ENCODE results near the gene ANKRD13A. TPM values are rescaled to one million over a fixed set of nuclear protein-coding genes. Genes with fewer than 3 reads are reported as not detected.

The ANKRD13A gene
- total and polyA plus RNA-seq, 8 donors, result 13.0 to 150 (median 34.4) TPM

GRCh38 chr12:109968032-109968420 is 31.2 kb upstream of the ANKRD13A start:
- Histone ChIP-seq H3K36me3 (peaks cover 43 to 98% (median 94%) of the 10 kb centered on the region in 4 donors), H3K4me3 (no peak overlapping the region), H3K4me1 (peaks cover 0 to 12% (median 0%) of the 10 kb centered on the region in 4 donors), H3K27me3 (no peaks in the 10 kb centered on the region), H3K27ac (peak overlapping the region in 2 of 5 donors; percentile 31 to 69), H3K9me3 (no peaks in the 10 kb centered on the region)
- DNase-seq, result no peak
- intact Hi-C loops (cut with DNase I; ENCODE audit: low total_unique reads), result no loop called here
- no peak for TF ChIP-seq EP300 (IDR thresholded peaks at IDR 0.05)
- no peak for TF ChIP-seq POLR2AphosphoS5 (IDR thresholded peaks at IDR 0.05)
- TF ChIP-seq POLR2A (IDR thresholded peaks at IDR 0.05), result no peak
- no peak for TF ChIP-seq CTCF (IDR thresholded peaks at IDR 0.05)
- 64 to 81% (median 80%) methylated on average over 2 of the region's 2 CpGs for WGBS, 5 donors

- H3K4me3 ChIP-seq, result no peak overlapping the region
- peaks cover 45 to 98% (median 95%) of the 10 kb centered on the region in 4 donors for H3K36me3 ChIP-seq
- 90 to 96% (median 95%) methylated on average over 8 of the region's 8 CpGs for WGBS, 5 donors
- no peak for DNase-seq
- H3K4me1 ChIP-seq, result peaks cover 0 to 15% (median 0%) of the 10 kb centered on the region in 4 donors
- peak overlapping the region in 1 of 5 donors; percentile 69 for H3K27ac ChIP-seq
- TF ChIP-seq CTCF (IDR thresholded peaks at IDR 0.05) (no peak), POLR2A (IDR thresholded peaks at IDR 0.05) (no peak), POLR2AphosphoS5 (IDR thresholded peaks at IDR 0.05) (no peak), EP300 (IDR thresholded peaks at IDR 0.05) (no peak)
- no peaks in the 10 kb centered on the region for H3K9me3 ChIP-seq
- no peaks in the 10 kb centered on the region for H3K27me3 ChIP-seq
- intact Hi-C loops (cut with DNase I; ENCODE audit: low total_unique reads), result no loop called here
Observed at GRCh38 chr12:109968801-109969200, 30.4 kb upstream of the ANKRD13A start.

- H3K4me3 ChIP-seq, result no peak overlapping the region
- no peaks in the 10 kb centered on the region for H3K9me3 ChIP-seq
- TF ChIP-seq CTCF (IDR thresholded peaks at IDR 0.05), result no peak
- no peak for TF ChIP-seq EP300 (IDR thresholded peaks at IDR 0.05)
- TF ChIP-seq POLR2AphosphoS5 (IDR thresholded peaks at IDR 0.05), result no peak
- no peak for TF ChIP-seq POLR2A (IDR thresholded peaks at IDR 0.05)
- H3K27me3 ChIP-seq, result no peaks in the 10 kb centered on the region
- 94 to 100% (median 98%) methylated on average over 4 of the region's 4 CpGs for WGBS, 5 donors
- peaks cover 0 to 11% (median 0%) of the 10 kb centered on the region in 4 donors for H3K4me1 ChIP-seq
- intact Hi-C loops (cut with DNase I; ENCODE audit: low total_unique reads), result no loop called here
- peak overlapping the region in 2 of 5 donors; percentile 51 to 81 for H3K27ac ChIP-seq
- no peak for DNase-seq
- peaks cover 47 to 98% (median 97%) of the 10 kb centered on the region in 4 donors for H3K36me3 ChIP-seq
Observed at GRCh38 chr12:109972821-109973220, 26.4 kb upstream of the ANKRD13A start.

- WGBS, 5 donors, result 88 to 96% (median 94%) methylated on average over 5 of the region's 5 CpGs
Observed at GRCh38 chr12:109981311-109981710, 17.9 kb upstream of the ANKRD13A start.

More at GRCh38 chr12:109981311-109981710, 17.9 kb upstream of the ANKRD13A start:
- H3K27ac ChIP-seq, result no peak overlapping the region
- H3K4me3 ChIP-seq, result no peak overlapping the region
- H3K9me3 ChIP-seq, result no peaks in the 10 kb centered on the region
- no peak for TF ChIP-seq EP300 (IDR thresholded peaks at IDR 0.05)
- TF ChIP-seq POLR2A (IDR thresholded peaks at IDR 0.05), result no peak
- no peak for TF ChIP-seq POLR2AphosphoS5 (IDR thresholded peaks at IDR 0.05)
- TF ChIP-seq CTCF (IDR thresholded peaks at IDR 0.05), result no peak
- no peaks in the 10 kb centered on the region for H3K27me3 ChIP-seq
- H3K36me3 ChIP-seq, result peaks cover 54 to 100% (median 100%) of the 10 kb centered on the region in 4 donors
- no peak for DNase-seq
- intact Hi-C loops (cut with DNase I; ENCODE audit: low total_unique reads), result no loop called here
- H3K4me1 ChIP-seq, result peaks cover 0 to 34% (median 13%) of the 10 kb centered on the region in 4 donors

Measured in stomach (tissue), 9 donors.